Activated CD4-positive, alpha-beta T cell treated with anti-CD3 and anti-CD28 coated beads for 48 hours (primary cell): ENCODE measurements around the gene FIBP.

Source experiments
- DNase-seq: peaks from one replicate; pipeline ENCODE4 v3.0.0-alpha.2; 2020

FIBP gene

DNA sequence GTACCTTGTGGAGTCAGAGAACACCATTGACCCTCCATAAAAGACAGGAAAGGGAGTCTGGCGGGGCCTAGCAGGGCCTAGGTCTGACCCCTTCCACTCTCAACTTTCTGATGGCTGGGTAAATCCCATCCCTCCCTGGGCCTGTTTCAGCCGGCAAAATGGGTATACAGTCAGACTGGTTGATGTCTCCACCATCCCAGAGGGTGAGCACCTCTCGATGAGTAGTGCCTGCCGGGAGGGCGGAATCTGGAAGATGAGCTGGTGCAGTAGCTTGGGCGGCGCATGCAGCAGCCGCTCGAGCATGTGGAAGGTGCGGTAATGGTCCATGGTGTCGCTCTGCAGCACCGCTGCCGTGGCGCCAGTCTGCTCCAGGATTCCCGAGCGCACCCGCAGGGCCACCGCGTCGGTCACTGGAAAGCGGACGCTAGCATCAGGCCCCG is 528 bp downstream of the FIBP start:
- DNase-seq, result peak; percentile 49

DNA sequence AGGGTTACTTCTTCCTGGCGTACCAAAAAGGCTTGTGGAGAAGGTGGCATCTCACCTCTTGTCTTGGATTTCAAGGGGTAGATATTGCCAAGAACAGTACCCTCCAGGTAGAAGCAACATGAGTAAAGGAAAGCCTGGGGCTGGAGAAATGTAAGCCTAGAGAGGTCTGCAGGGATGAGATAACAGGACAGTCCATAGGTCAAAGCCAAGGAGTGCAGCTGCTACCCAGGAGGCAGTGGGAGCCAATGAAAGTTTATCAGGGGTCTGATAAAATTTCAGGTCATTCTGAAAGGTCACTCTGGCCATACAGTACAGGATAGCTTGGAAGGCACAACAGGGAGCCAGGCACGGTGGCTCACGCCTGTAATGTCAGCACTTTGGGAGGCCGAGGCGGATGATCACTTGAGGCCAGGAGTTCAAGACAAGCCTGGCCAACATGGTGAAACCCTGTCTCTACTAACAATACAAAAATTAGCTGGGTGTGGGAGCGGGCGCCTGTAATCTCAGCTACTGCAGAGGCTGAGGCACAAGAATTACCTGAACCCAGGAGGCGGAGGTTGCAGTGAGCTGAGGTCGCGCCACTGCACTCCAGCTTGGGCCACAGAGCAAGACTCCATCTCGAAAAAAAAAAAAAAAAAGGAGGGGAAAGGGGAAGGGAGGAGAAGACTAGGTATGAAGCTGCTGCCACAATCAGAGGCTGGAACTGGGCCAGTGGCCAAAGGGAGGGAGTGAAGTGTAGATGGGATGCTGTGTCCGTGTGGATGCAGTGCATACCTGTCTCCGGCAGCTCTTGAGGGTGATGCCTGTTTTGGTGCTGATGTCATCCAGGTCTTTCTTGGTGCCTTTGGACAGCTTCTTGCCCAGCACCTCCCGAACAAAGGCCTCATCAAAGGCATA is 1.2 kb downstream of the FIBP start:
- no peak for DNase-seq

DNA sequence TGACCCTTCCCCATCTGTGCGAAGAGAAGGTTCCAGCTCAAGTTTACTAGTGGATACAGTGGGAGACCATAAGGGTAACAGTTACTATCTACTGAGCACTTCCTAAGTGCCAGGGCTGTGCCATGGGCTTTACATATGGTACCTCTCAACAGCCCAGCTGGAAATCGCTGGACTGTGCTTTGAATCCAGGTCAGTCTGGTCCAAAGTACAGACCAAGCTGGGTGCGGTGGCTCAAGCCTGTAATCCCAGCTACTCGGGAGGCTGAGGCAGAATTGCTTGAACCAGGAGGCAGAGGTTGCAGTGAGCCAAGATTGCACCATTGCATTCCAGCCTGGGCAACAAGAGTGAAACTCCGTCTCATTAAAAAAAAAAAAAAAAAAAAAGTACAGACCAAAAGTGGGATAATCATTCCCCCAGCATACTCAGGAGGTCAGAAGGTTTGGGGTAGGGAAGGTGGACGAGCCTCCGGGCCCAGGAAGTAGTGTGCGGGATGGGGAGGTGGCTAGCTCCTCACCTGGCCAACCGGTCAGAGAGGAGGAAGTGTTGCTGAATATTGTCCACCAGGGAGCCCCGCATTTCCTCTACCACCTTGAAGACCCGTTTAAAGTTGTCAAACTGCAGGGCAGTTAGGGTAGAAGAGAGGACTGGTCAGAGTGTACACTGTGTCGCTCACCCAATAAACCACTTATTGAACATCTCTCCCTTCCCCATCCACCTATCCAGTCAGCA is 2.3 kb downstream of the FIBP start:
- DNase-seq, result no peak

DNA sequence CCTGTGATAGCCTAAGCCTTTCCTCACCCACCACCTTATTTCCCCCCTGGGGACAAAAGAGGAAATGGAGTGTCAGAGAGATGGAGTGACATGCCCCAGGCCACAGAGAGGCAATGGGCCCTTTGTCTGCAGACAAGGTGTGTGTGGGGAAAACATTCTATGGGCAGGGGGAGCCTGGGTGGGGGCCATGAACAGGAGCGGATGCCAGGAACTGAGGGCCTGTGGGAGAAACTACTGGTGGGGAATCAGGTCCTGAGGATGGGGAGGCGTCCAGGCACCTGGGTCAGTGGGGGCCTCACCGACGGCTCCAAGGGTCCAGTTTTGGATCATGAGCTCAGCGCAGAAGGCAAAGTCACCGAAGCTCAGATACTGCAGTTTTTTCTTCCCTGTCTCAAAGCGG is 3.0 kb downstream of the FIBP start:
- DNase-seq, result no peak

DNA sequence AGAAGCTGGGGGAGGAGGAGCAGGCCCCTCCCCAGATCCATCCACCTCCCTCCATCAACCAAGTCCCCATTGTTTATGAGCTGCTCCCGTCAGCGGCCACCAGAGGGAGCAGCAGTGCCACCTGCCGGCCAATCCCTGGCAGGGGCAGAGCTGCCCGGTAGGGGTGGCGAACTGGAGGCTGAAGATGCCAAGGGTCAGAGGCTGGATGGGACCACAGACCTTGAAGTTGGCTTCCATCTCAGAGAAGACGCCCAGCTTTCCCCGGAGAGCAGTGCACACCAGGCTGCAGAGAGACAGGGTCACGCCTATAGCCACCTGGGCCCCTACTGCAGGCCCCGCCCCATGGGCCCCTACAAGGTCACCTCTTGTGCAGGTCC is 3.6 kb downstream of the FIBP start:
- DNase-seq, result peak; percentile 87

DNA sequence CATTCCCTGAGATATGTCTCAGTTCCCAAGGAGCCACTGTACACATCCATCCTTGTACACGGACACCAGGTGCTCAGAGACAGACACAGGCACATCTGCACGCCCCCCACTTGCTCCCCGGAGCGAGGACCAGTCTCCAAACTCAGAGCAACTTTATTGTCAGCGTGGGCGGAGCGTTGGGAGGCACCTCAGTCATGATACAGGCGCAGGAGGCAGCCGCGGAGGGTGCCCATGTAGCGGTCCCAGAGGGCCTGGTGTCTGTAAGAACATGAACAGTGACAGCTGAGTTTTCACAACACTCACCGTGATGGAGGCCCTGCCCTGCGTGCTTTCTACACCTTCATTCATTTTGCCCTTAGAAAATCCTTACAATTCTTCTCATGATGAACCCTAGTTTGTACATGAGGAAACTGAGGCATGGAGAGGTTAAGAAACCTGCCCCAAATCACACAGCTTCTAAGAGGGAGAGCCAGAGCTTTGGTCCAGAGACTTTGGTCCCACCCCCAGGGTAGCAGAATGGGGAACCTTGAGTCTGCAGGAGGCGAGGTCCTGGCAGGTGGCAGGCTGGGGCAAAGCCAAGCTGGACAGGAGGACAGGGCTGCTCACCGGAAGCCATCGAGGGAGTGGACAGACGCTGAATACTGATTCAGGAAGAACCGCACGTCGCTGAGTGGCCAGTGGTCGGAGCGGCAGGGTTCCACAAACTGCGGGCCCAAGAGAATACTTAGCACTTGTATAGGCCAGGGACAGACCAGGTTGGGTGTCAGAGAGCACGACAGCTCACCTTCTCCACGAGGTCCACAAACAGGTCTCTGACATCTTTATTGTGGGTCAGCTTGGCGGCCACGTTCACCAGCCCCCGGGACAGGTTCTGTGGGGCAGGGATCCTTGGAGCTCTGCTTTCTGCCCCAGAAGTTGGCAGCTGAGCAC is 4.2 kb downstream of the FIBP start:
- DNase-seq, result no peak

DNA sequence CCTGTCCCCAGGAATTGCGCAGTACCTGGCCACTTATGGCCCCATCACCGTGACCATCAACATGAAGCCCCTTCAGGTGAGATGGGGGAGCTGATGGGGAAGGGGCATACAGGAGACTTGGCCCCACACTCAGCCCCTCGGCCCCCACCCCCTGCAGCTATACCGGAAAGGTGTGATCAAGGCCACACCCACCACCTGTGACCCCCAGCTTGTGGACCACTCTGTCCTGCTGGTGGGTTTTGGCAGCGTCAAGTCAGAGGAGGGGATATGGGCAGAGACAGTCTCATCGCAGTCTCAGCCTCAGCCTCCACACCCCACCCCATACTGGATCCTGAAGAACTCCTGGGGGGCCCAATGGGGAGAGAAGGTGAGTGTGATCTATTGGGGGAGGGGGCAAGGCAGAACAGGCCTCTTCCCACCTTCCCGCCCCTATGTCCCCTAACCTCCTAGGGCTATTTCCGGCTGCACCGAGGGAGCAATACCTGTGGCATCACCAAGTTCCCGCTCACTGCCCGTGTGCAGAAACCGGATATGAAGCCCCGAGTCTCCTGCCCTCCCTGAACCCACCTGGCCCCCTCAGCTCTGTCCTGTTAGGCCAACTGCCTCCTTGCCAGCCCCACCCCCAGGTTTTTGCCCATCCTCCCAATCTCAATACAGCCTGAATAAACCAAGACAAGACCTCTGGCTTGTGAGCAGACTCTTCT is 5.1 kb downstream of the FIBP start:
- no peak for DNase-seq

DNA sequence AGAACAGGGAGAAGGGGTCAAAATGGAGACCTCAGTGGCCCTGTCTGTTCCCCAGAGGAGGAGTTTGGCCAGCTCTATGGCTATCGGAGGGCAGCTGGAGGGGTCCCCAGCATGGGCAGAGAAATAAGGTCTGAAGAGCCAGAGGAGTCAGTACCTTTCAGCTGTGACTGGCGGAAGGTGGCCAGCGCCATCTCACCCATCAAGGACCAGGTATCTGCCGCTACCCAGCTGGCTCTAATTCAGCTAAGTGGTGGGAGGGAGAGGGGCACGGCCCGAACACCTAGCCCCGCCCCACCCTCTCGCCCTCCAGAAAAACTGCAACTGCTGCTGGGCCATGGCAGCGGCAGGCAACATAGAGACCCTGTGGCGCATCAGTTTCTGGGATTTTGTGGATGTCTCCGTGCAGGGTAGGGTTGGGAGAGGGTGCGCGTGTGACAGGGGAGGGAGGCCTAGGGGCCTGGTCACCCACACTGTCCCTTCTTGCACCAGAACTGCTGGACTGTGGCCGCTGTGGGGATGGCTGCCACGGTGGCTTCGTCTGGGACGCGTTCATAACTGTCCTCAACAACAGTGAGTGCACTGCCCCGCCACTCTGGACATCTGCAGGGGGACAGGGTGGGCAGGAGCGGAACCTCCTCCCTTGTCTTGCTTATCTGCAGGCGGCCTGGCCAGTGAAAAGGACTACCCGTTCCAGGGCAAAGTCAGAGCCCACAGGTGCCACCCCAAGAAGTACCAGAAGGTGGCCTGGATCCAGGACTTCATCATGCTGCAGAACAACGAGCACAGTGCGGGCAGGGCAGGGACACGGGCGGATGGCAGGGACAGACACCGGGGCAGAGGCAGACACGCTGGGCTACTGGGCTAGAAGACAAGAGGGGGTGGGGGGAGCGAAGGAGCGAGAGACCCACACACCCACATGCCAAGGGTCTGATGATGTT is 5.9 kb downstream of the FIBP start:
- DNase-seq, result no peak

DNA sequence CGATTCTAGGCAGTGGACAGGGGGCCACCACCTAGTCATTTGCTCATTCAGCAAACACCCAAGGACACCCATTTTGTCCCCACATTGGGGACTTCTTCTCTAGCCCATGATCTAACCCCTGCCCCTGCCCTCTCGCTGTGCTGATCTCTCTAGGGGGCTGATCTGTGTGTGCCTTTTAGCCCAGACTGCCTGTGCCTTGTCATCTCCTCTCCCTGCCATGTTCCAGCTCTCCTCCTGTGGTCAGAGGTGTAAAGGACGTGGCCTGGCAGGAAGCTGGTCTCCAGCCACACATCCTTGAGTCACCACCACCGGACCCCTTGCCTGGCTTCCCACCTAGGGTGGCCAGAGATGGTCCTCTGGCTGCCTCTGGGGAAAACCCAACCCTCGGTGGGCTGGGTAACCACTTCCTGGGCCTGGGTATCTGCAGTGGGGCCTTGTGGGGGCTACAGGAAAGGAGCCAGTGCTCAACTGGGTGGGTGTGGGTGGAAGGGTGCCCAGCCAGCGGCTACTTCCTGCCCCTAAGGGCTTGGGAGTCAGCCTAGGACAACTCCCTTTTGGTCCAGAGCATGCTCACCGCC is 7.3 kb downstream of the FIBP start:
- no peak for DNase-seq

DNA sequence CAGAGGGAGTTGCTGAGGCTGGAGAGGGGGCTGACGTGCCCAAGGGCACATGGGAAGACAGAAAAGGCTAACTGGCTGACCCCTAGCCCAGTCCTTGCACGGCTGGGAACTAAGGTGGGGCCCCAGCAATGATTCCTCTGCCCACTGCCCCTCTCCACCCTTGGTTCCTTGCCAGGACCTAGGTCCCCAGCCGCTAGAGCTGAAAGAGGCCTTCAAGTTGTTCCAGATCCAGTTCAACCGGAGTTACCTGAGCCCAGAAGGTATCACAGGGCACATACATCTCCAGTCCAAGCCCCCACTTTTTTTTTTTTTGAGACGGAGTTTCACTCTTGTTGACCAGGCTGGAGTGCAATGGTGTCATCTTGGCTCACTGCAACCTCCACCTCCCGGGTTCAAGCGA is 8.2 kb downstream of the FIBP start:
- DNase-seq, result no peak

DNA sequence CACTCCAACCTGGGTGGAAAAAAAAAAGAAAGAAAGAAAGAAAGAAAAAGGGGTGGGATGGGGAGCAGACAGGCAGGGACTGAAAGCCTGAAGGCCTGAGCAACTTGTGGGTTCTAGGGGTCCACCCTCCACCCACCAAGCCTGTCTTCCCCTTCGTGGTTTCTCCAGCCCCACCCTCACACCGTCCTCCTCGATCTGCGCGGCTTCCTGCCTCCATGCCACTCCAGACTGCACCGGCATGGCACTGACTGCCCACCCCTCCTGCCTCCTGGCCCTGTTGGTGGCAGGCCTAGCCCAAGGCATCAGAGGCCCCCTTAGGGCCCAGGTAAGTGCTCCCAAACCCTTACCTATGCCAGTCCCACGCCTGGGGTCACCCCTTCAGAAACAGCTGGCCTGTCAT is 8.7 kb downstream of the FIBP start, which contains the start of gene CTSW:
Gene CTSW (plus strand): TSS at position 221 of the 400 bp plus-strand sequence. CDS start 18 bp downstream, at position 239.
- DNase-seq, result no peak

DNA sequence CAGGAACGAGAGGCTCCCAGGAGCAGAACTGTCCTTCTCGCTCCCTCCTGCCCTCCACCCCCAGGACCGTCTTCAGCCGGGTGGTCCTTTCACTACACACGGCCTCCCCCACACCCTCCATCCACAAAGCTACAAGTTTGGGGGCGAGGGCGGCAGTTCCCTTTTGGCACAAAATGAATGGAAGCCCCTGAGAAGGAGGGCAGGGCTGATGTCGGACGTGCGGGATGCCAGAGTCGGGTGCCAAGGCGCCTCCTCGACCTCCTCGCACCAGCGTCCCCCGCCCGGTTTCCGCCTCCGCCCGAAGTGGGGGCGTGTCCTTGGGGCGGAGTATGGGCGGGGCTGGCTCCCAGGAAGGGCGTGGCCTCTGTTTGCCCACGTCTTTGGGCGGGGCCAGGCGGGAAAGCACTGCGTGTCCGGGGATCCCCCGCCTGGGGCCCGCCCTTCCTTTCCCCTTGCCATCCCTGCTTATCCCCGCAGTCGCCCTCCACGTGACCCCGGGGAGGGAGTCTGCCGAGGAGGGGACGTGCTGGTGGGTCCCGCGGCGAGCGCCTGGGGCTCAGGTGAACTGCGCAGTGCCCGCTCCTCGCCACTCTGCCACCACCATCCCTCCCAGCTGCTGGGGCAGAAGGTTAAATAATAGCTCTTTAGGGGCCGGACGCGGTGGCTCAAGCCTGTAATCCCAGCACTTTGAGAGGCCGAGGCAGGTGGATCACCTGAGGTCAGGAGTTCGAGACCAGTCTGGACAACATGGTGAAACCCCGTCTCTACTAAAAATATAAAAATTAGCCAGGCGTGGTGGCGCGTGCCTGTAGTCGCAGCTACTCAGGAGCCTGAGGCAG is 14.7 kb downstream of the FIBP start:
- DNase-seq, result peak; percentile 97

DNA sequence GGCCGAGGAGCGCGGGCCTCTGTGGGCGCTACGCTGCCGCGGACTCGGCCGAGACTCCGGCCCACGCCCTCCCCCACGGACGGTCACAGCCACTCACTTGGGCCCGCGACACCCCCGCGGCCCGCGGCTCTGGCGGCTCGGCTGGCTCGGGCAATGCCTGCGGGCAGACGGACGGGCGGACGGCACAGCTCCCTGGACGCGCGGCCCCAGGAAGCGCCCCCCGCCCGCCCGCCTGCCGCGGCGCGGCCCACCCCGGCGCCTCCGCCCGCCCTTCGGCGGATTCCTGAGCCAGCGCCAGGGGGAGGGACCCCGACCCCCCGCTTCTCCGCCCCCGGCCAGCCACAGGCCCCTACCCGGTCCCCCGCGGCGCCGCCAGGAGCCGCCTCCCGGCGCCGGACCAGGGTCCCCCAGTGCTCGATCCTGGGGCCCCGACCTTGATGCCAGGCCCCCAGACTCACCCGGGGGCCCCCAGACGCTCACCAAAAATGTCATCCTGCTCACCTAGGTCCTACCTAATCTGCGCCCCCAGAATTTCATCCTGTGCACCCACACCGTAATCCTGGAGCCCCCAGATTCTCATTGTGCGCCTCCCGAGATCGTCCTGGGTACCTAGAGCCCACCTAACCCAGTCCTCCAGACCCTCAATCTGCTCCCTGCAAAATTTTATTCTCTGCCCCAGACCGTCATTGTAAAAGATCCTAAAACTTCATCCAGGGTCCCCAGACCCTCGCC is 15.5 kb downstream of the FIBP start, which contains the start of gene EFEMP2:
Gene EFEMP2 (minus strand): TSS at position 215 of the 732 bp plus-strand sequence. CDS start 446 bp downstream, outside the sequence.
- no peak for DNase-seq

DNA sequence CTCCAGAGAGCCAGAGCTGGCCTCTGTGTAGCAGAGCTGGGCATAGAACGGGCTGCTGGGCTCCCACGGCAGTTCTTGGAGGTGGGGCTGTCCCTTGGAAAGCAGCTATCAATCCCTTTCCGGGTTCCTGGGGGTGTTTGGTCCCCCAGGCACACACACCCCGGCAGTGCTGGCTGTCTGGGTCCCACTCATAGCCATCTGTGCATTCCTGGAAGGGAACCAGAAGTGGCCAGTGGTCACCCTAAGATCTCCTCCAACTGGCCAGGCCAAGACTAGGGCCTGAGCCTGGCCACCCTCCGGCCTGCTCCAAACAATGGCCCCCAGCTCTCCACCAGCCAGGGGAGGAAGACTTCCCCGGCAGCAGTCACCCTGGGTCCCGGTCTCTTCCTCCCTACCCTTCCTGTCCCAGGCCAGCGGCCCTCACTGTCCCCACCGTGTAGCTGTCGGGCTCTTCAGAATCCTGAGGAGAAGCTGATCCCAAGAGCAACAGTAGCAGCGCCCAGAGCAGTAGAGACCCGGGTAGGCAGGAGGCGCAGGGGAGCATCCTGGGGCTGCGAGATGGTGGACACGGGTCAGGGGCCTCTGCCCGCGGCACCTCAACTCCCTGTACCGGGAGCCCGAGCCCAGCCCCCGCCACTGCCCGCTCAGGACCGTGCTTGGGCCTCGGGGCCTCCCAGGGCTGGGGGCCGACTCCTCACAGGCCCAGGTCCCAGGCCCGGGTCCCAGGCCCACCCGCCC is 16.3 kb downstream of the FIBP start:
- DNase-seq, result no peak

DNA sequence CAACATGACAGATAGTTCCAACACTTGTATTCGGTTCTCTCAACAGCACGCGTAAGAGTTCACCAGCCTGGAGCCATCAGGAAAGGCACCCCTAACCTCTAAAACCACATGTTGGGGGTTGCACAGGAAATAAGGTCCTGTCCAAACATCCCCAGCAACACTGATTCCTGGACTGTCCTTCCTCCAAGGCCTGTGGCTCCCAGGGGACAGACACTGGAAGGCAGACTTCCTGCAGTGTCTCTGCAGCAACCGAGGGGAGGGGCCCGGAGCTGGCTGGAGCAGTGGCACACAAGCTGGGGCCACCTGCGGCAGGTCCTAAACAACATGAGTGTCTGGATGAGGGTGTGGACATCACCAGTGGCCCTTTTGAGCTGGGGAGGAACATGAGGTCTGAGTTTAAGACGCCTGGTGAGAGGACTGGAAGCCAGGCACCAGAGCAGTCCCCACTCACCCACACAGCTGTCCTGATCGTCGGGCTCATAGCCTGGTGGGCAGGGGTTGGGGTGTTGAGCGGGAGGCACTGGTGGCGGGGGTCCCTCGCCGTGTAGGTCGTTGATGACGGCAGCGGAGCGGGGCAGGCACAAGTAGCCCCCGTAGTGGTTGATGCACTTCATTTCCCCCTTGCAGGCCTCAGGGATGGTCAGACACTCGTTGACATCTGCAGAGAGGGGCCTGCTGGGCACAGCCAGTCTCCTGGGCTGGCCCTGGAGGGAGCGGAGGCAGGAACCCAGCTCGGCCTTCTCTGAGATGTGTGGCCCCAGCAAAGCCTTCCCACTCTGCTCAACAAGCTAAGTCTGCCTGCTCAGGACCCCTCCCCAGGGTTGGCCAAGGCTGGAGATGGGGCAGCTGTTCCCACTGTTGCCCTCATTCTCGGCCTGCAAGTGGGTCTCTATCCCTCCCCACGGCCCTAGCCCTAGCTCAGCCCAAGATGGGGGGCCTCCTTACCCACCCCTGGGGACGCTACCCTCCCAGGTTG is 17.3 kb downstream of the FIBP start:
- no peak for DNase-seq

DNA sequence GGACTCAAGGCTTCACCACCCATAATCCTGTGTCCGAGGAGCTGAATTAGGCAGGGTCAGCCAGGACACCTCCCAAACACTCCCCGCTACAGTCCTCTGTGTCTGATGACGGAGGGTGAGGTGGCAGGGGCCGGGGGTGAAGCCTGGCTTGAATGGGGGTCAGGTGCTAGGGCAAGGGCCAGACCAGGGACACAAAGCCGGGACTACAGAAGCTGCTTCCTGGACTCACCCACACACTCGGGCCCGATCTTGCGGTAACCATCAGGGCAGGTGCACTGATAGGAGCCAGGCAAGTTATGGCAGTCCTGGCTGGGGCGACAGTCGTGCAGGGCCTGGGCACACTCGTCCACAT is 18.0 kb downstream of the FIBP start:
- DNase-seq, result no peak
